B cell (primary cell): ENCODE data around the gene OLFML2B.

Experiments used
- EZH2 ChIP-seq: IDR thresholded peaks from 2 replicates; pipeline ENCODE4 v1.6.1; 2012; ENCODE audit warnings: borderline replicate concordance, low read depth, mild to moderate bottlenecking, moderate library complexity, low read length; ENCODE audit not compliant: insufficient read depth, poor library complexity, severe bottlenecking
- TF ChIP-seq, protein P1 (sequence below): fragments of 200-600 bp; IDR thresholded peaks from one replicate; pipeline ENCODE4 v1.8.0; 2022; ENCODE audit warnings: antibody characterized with exemption, mild to moderate bottlenecking

GRCh38 chr1:161978011-161978790, 45.5 kb downstream of the OLFML2B start:
- TF ChIP-seq, protein P1, sequence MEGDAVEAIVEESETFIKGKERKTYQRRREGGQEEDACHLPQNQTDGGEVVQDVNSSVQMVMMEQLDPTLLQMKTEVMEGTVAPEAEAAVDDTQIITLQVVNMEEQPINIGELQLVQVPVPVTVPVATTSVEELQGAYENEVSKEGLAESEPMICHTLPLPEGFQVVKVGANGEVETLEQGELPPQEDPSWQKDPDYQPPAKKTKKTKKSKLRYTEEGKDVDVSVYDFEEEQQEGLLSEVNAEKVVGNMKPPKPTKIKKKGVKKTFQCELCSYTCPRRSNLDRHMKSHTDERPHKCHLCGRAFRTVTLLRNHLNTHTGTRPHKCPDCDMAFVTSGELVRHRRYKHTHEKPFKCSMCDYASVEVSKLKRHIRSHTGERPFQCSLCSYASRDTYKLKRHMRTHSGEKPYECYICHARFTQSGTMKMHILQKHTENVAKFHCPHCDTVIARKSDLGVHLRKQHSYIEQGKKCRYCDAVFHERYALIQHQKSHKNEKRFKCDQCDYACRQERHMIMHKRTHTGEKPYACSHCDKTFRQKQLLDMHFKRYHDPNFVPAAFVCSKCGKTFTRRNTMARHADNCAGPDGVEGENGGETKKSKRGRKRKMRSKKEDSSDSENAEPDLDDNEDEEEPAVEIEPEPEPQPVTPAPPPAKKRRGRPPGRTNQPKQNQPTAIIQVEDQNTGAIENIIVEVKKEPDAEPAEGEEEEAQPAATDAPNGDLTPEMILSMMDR, result no peak
- no peak for TF ChIP-seq EZH2
